Measurements from ENCODE around the gene CNTD1.

Gene CNTD1

DNA sequence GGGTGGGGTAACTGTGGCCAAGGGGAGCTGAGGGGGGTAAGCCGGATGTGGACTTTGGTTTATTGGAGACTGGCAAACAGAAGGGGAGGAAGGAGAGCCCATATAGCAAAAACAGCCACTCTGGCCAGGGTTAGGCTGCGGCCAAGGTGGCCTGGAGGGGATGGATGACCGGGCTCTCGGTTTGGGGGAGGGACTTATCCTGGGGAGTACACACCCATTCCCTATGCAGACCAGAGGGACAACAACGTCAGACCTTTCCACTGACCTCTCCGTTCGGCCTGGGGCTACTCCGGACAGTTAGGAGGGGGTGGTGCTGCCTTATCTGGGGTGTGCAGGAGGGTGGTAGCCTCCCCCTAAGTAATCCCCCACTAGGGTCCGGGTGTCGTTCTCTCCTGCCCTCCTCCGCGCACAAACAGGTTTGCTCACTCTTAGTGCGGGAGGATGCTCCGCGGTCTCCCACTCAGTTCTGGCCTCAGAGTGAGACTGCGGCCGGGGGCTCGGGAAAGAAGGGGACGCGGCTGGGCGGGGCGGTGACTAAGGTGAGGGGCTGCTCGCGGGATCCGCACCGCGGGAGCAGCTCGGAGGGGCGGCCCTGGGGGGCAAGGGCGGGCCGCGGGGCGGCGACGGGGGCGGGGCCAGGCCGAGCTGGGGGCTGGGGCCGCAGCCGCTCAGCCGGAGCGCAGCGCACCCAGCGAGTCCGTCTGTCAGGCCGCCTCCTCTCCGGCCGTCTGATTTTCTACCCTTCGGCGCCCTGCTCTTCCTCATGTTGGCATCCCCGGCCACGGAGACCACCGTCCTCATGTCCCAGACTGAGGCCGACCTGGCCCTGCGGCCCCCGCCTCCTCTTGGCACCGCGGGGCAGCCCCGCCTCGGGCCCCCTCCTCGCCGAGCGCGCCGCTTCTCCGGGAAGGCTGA is 18.5 kb upstream of the CNTD1 start, which contains the start of gene WNK4:
Gene WNK4 (plus strand): TSS at position 675 of the 915 bp plus-strand sequence. CDS start 89 bp downstream, at position 764.
- DNase-seq: no peak

DNA sequence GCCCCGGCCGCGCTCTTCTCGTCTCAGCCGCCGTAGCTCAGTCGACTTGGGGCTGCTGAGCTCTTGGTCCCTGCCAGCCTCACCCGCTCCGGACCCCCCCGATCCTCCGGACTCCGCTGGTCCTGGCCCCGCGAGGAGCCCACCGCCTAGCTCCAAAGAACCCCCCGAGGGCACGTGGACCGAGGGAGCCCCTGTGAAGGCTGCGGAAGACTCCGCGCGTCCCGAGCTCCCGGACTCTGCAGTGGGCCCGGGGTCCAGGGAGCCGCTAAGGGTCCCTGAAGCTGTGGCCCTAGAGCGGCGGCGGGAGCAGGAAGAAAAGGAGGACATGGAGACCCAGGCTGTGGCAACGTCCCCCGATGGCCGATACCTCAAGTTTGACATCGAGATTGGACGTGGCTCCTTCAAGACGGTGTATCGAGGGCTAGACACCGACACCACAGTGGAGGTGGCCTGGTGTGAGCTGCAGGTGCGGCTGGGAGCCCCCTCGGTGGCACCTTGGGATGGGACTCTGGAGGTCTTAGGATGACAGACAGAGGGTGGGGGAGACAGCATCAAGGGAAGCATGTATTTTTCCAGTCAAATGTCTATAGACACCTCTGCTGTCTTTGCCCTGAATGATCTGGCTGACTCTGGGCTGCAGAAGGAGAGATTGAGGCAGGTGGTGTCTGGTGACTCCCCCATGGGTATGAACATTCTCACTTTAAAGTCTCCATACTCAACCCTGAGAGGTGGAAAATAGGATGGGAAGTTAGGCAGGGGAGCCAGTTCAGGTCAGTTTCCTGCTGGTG is 17.6 kb upstream of the CNTD1 start:
- no peak for DNase-seq

DNA sequence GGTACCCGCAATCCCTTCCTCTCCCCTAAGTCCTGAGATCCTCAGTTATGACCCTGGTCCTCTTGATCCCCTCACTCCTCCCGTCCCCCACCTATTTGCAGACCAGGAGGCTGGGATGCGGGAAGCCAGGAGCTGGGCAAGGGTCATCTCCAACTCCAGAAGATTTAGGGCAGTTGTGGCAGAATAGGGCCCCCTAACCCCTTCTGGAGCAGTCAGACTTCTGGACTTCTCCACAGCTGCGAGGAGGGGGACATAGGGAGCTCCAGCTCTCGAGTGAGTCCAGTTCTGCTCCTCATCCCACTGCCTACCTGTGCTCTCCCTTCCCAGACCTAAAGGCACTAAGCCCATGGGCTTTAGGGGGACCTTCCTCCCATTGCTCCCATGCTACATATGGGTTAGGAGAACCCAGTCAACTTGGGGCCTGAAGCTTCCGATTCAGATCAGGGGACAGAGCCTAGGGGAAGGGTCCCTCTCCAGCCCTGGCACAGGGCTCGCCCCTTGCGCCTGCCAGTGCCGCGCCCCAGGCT is 17.0 kb upstream of the CNTD1 start:
- DNase-seq: no peak

DNA sequence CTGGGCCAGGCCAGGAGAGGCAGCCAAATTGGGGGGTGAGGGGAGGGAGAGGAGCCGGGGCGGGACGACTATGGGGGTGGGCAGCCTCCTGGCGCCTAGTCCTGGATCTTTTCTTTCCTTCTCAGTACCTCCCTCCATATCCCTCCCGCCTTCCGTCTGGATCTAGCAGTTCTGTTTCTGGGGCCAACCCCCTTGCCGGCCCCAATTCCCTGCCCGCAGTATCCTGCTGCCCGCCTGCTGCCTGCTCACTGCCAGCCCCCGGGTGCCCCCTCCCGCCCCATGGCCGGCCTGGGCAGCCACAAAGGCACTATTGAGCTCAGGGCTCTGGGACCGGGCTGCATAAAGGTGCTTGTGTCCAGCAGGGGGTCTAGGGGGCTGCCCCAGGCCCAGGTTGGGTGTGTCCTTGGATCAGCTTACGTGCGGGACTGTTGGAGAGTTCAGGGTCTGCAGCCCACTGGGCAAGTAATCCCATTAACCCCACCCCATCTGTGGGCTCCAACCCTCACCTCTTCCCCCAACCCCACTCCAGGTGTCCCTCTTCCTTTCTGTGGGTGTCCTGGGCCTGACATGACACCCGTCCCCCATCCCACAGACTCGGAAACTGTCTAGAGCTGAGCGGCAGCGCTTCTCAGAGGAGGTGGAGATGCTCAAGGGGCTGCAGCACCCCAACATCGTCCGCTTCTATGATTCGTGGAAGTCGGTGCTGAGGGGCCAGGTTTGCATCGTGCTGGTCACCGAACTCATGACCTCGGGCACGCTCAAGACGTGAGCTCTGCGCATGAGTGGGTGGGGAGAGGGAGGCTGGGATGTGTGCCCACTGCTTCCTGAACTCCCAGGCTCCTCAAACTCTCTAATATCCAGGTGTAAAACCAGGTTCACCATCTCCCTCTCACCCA is 16.2 kb upstream of the CNTD1 start:
- no peak for DNase-seq

DNA sequence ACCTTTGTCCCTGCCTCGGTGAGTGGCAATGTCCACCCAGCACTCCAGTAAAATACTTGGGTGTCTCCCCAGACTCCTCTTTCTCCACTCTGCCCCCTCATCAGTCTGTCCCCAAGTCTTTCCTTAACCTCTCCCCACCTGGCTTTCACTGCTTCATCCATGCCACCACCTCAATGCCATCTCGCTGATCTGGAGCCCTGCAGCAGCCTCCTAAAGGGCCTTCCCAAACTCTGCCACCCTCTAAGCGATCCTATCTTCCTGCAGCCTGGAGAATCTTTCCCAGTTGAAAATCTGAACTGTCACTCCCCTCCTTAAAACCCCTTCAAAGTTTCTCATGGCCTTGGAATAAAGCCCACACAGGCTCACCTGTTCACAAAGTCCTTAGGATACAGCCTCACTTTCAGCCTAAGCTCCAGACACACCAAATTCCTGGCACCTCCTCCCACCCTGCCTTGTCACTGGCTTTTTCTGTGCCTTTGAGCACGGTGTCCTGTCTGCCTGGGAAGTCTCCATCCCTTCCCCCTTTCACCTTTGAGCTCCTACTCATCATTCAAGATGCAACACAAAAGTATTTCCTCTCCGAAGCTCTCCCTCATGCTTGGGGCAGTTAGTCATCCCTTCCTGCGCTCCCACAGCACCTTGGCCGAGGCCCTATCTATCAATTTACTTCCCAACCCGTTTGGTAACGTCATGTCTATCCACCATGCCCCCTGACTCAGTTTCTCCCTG is 15.4 kb upstream of the CNTD1 start:
- no peak for DNase-seq

DNA sequence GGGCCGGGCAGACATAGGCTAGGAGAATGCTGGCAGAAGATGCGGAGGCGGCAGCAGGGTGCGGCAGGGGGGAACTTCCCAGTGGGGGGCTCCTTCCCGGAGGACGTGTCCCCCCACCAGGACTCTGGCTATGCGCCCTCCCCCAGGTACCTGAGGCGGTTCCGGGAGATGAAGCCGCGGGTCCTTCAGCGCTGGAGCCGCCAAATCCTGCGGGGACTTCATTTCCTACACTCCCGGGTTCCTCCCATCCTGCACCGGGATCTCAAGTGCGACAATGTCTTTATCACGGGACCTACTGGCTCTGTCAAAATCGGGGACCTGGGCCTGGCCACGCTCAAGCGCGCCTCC is 14.9 kb upstream of the CNTD1 start:
- no peak for DNase-seq

DNA sequence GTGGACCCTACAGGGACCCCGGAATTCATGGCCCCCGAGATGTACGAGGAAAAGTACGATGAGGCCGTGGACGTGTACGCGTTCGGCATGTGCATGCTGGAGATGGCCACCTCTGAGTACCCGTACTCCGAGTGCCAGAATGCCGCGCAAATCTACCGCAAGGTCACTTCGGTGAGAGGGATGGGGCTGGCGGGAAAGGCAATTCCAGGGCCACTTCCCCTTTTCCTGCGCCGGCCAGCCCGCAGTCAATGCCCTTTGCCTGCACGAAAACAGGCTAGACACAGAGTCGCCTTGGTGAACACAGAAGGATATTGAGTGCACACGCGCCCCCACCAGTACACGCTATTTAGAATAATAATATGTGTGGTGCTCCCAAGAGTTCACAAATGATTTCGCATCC is 14.3 kb upstream of the CNTD1 start:
- no peak for DNase-seq

DNA sequence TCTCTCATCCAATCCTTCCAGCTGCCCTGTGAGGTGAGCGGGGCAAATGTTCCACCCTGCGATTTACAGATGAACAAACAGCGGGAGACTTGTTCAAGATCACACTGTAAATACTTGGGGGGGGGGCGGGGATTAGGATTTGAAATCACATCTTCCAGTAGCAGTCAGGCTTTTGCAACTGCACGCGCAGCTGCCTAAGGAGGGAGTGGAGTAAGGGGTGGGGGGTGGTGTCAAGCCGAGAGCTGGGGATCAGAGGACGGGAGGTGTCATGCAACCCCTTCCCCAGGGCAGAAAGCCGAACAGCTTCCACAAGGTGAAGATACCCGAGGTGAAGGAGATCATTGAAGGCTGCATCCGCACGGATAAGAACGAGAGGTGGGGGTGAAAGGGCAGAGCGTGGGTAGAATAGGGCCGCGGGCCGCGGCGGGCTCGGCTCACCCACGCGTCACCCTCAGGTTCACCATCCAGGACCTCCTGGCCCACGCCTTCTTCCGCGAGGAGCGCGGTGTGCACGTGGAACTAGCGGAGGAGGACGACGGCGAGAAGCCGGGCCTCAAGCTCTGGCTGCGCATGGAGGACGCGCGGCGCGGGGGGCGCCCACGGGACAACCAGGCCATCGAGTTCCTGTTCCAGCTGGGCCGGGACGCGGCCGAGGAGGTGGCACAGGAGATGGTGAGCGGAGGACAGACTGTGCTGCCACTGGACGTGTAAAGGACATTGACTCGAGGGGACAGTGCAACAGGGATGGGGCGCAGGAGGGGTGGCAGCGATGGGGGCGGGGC is 13.7 kb upstream of the CNTD1 start:
- no peak for DNase-seq

DNA sequence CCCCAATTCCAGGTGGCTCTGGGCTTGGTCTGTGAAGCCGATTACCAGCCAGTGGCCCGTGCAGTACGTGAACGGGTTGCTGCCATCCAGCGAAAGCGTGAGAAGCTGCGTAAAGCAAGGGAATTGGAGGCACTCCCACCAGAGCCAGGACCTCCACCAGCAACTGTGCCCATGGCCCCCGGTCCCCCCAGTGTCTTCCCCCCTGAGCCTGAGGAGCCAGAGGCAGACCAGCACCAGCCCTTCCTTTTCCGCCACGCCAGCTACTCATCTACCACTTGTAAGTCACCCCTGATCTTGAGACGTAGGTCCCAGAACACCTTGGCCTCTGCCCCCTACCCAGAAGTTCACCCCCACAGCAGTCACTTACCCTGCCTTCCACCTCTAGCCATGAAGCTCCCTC is 11.4 kb upstream of the CNTD1 start:
- no peak for DNase-seq

DNA sequence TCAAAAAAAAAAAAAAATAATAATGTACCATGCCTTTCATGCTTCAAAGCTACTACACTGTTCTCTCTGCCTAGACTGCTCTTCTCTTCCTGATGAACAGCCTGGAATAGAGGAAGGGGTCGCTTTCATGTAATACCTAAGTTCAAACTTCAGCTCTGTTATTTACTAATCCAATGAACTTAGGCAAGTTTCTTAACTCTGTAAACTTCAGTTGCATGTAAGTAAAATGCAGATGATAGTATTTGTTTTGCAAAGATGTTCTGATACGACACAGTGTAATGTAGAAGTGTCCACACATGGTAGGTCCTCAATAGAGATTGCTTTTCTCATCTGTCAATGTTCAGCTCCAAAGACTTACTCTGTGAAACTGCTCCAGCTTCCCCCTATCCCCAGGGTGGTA is 6.7 kb upstream of the CNTD1 start:
- DNase-seq: no peak

DNA sequence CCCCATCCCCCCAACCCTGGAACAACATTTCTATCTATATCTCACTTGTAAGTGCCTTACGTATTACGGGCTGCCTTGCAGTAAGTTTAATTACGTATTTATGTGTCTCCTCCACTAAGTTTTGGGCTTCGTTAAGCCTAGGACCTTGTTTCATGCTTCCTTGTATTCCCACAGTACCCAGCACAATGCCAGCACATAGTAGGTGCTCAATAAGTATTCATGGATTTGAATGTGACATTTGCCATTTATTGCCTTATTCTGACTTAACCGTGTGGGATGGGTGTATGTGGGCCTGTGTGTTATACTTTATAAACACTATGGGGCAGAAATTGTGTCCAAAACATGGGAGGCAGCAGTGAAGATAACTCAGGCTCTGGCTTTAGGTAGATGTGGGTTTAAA is 6.1 kb upstream of the CNTD1 start:
- no peak for DNase-seq

DNA sequence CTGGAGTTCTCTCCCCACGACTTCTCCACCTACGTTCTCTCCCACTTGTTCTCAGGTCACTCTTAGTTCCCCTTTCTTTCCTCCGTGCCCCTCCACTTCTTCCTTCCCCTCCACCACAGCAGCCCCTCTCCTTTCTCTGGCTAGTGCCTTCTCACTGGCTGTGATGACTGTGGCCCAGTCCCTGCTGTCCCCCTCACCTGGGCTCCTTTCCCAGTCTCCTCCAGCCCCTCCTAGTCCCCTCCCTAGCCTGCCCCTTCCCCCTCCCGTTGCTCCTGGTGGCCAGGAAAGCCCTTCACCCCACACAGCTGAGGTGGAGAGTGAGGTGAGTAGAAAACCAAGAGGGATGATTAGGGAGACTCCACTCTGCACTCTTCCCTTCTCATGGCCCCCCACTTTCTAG is 3.6 kb upstream of the CNTD1 start:
- no peak for DNase-seq

DNA sequence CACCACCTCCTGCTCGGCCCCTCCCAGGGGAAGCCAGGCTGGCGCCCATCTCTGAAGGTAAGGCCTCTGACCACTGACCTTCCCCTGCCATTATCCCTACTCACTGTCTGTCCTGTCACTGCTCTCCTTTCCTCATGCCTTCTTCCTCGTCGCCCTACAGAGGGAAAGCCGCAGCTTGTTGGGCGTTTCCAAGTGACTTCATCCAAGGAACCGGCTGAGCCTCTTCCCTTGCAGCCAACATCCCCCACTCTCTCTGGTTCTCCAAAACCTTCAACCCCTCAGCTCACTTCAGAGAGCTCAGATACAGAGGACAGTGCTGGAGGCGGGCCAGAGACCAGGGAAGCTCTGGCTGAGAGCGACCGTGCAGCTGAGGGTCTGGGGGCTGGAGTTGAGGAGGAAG is 3.2 kb upstream of the CNTD1 start:
- no peak for DNase-seq

DNA sequence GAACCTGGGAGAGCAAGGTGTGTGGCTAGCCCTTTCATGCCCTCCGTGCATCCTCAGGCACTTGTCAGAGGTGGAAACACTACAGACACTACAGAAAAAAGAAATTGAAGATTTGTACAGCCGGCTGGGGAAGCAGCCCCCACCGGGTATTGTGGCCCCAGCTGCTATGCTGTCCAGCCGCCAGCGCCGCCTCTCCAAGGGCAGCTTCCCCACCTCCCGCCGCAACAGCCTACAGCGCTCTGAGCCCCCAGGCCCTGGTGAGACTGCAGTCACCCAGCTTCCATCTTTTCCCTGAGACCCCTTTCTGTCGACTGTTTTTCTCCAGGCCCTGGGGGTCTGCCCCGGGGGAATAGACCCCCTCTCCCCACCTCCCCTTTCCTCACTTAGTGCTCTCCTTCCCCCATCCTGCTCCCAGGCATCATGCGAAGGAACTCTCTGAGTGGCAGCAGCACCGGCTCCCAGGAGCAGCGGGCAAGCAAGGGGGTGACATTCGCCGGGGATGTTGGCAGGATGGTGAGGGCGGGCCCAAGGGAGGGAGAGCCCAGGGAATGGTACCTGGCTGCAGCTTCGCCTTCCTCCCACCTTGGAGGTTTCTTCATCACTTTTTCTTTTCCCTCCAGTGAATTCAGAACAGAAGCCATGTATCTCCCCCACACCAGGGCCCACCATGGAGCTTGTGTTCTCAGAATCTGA is 2.4 kb upstream of the CNTD1 start:
- no peak for DNase-seq

DNA sequence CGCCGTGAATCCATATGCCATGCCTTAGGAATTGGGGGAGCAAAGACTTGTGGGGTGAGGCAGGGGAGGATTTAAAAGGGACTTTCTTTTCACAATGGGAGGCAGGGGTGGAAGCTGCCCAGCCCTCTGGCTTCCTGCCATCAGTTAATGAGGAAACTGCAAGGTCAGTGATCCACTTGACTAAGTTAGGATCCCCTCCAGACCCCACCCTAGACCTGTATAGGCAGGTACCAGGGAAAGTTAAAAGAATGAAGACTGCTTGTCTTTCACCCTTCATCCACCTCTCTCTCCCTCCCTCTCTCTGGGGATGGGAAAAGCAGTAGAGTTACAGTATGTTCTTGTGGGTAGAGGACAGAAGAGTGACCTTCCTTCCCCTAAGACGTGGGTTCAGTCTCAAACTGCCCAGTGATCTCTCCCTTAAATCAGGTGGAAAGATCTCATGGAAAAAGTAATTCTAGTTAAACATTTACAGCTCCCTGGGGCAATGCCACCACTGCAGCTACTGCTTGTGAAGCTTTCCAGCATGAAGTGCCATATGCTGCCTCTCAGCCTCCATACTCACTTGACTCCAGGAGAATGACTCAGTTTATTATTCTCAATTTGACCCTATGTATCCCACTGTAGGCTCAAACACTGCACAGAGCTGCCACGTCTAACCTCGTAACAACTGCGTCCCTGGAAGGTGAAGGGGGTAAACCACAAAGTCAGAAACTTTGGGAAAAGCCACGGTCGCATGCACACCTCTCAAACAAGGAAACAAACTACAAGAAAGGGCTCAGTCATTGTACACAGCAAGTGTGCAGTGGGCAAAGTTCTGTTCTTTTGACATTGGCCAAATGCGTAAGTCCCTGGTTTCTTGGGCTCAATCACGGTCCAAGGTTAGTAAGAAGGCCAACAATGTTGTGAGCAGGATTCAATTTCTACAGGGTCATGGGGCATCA is 1.3 kb upstream of the CNTD1 start:
- no peak for DNase-seq

DNA sequence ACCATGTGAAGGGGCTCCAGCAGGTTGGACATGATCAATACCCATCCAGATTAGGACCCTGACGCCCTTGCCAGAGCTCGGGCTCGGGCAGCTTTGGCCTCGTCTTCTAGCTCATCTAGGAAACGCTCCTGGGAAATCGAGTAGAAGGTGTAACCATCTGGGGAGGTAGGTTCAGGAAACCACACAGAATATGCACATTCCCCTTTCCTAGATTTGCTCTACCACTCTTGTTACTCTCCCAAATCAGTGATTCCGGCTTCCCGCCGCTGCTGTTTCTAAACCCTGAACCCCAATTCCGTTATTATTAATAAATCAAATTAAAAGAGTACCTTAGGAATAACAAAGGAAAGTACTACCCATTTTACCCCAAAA is 664 bp upstream of the CNTD1 start:
- DNase-seq: no peak

DNA sequence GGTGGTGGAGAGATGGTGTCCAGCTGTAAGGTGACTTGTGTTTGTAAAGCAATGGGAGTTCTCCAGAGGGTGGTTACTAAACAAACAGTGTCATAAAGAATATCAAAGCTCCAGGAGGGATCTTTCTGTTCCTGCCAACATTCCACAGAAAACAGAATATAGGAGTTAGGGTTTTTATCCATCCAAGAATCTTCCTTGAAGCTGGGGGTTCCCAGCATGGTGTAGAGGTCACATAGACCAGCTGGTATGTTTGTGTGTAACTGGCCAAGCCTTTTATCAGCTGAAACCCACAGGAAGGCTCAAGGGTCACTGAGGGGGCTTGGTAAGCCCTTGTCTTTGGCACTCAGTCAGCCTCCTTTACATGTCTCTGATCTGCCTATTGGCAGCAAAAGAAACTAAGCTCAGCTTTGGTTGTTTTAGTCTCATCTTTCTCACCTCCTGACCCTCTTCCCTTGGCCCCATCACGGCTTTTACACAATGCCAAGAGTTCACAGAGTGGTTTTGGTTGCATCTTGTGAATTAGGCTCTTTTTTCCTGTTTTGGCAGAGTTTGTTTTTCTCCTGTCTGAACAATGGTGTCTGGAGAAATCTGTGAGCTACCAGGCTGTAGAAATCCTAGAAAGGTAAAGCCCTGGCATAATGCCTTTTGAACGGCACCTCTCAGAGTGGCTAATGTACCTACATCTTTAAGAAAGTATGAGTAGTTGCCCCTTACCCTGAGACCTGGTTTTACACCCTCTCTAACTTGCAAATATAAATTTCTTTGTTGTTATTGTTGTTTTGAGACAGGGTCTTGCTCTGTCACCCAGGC is 4.6 kb downstream of the CNTD1 start:
- DNase-seq: no peak

DNA sequence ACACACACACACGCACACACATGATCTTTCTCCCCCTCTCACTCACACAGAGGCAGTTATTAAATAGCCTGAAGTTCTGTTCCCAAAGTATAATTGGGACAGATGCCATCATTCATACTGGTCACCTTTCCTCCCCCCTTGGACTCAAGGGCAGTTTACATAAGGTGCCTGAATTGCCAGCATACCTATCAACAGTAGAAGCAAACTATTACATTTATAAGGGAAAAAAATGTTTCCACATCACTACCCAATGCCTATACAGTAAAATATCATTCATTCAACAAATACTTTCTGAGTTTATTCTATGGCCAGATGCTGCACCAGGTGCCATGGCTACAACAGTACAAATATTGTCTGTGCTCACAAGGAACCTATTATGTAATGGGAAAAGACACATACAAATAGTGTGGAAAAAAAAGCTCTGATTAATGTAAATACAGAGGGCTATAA is 6.3 kb downstream of the CNTD1 start:
- DNase-seq: no peak

DNA sequence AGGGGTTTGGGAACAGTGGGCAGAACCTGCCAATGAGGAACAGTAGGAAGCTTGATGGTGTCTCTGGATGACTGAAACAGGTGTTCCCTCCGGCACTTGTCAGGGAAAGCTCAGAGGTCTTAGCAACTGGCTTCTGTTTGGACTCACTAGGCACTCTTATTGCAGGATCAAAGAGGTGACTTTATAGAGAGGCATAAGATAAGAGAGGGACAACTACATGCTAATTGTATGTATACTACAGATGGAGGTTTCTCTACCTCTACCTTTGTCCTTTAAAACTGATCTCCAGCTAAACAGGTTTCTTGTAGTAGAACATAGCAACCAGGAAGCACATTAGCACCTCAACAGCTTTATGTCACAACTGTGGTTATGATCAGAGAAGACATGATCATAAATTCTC is 7.6 kb downstream of the CNTD1 start:
- DNase-seq: no peak
